Fibroblast of lung (primary cell): ENCODE data around the gene SLIT2. TPM values are rescaled to one million over a fixed set of nuclear protein-coding genes. Genes with fewer than 3 reads are reported as not detected.

Experiments used
- DNase-seq, 2 donors: peaks; one replicate each; pipeline versions ENCODE4 v3.0.0 to v3.0.0-alpha.2; 2010; ENCODE audit warnings: low read depth in 2 of 2
- H2AFZ ChIP-seq: 2 replicates; pipeline ENCODE4 v1.5.1; 2012; ENCODE audit warnings: low read length, control low read depth, inconsistent platforms
- H3K27ac ChIP-seq: 2 replicates; pipeline ENCODE4 v1.5.1; 2011; ENCODE audit warnings: low read length, control low read depth; ENCODE audit not compliant: insufficient read depth
- H3K27me3 ChIP-seq: 2 replicates; pipeline ENCODE4 v1.5.1; 2011; ENCODE audit warnings: mild to moderate bottlenecking, low read length; ENCODE audit not compliant: control insufficient read depth, insufficient read depth
- H3K36me3 ChIP-seq: 2 replicates; pipeline ENCODE4 v1.5.1; 2011; ENCODE audit warnings: low read length; ENCODE audit not compliant: control insufficient read depth, insufficient read depth
- H3K4me1 ChIP-seq: 2 replicates; pipeline ENCODE4 v1.5.1; 2011; ENCODE audit warnings: low read length; ENCODE audit not compliant: control insufficient read depth, insufficient read depth; ENCODE audit errors: extremely low read depth
- H3K4me2 ChIP-seq: 2 replicates; pipeline ENCODE4 v1.5.1; 2011; ENCODE audit warnings: low read length, control low read depth; ENCODE audit not compliant: insufficient read depth; ENCODE audit errors: extremely low read depth
- H3K4me3 ChIP-seq, 4 experiments: fragments of 200-600 bp in 1 of 4; sonication (generic) in 1 of 4; replicated peaks in 1 of 4; 2 replicates each; pipeline ENCODE4 v1.5.1; 2011 to 2016; ENCODE audit warnings: low read length in 4 of 4, low read depth in 3 of 4, mild to moderate bottlenecking in 3 of 4, control low read depth in 2 of 4, inconsistent platforms in 1 of 4, mixed read lengths in 1 of 4; ENCODE audit not compliant: insufficient read depth in 1 of 4; ENCODE audit errors: control extremely low read depth in 1 of 4
- H3K79me2 ChIP-seq: 2 replicates; pipeline ENCODE4 v1.5.1; 2012; ENCODE audit warnings: mild to moderate bottlenecking, low read length, inconsistent platforms; ENCODE audit not compliant: control insufficient read depth, insufficient read depth
- H3K9ac ChIP-seq: 2 replicates; pipeline ENCODE4 v1.5.1; 2011; ENCODE audit warnings: mild to moderate bottlenecking, low read length, control low read depth; ENCODE audit not compliant: insufficient read depth
- H3K9me3 ChIP-seq: 2 replicates; pipeline ENCODE4 v1.5.1; 2012; ENCODE audit warnings: low read depth, low read length; ENCODE audit not compliant: control insufficient read depth, insufficient read depth
- H4K20me1 ChIP-seq: 2 replicates; pipeline ENCODE4 v1.5.1; 2011; ENCODE audit warnings: low read length; ENCODE audit not compliant: control insufficient read depth, insufficient read depth; ENCODE audit errors: extremely low read depth
- CTCF ChIP-seq, 2 donors: IDR thresholded peaks in 1 of 2; conservative IDR thresholded peaks in 1 of 2; 1 replicate in 1 of 2; 2 replicates in 1 of 2; pipeline ENCODE4 v1.5.1; 2011 to 2012; ENCODE audit warnings: low read length in 2 of 2, control low read depth in 1 of 2, inconsistent platforms in 1 of 2, low read depth in 1 of 2, mild to moderate bottlenecking in 1 of 2
- EZH2 ChIP-seq: IDR thresholded peaks from 2 replicates; pipeline ENCODE4 v1.5.1; 2012; ENCODE audit warnings: low read length, control low read depth, mild to moderate bottlenecking; ENCODE audit errors: missing control alignments
- polyA plus RNA-seq, 2 donors: library from polyadenylated mRNA; depleted of rRNA in 1 of 2; stranded (reverse) in 1 of 2; unstranded in 1 of 2; fragments of >200 nt; gene quantifications; 2 replicates each; pipeline ENCODE4 v1.2.1, GENCODE V29; 2011 to 2012; ENCODE audit warnings: missing spikeins in 1 of 2
- total RNA-seq: library from RNA; depleted of rRNA; stranded (reverse); fragments of >200 nt; gene quantifications from 2 replicates; pipeline ENCODE4 v1.2.1, GENCODE V29; 2014

Gene SLIT2
- total and polyA plus RNA-seq, 2 donors (not counting 1 experiment from before 2014, with no cell fraction given) = 12.6 to 27.8 TPM

DNA sequence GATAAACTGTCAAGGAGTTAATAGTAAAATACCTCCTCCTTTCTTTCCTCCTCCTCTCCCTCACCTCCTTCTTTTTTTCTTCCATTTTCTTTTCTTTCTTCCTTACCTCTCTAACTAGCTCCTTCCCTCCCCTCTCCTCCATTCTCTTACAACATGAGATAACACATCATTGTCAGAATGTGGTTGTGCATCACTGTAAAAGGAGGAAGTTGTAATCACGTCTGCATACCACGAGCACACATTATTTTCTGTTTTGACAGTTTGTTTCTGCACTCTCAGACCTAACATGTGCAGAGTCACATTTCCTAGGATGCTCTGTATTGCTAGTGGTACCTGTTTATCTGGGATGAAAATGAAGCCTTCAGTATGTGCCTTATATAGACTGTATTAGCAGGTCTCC lies 9.1 kb downstream of the SLIT2 start:
- Histone ChIP-seq H3K4me3 (no peak overlapping the region), H3K4me2 (no peak overlapping the region), H3K27ac (no peak overlapping the region), H3K9me3 (no peaks in the 10 kb centered on the region), H3K27me3 (no peaks in the 10 kb centered on the region), H3K79me2 (peaks cover 6% of the 10 kb centered on the region), H4K20me1 (no peaks in the 10 kb centered on the region), H2AFZ (no peak overlapping the region), H3K36me3 (no peaks in the 10 kb centered on the region), H3K4me1 (peaks cover 6% of the 10 kb centered on the region), H3K9ac (no peak overlapping the region)
- peak in 1 of 2 donors; percentile 33 for DNase-seq
- TF ChIP-seq EZH2 = no peak
- no peak for TF ChIP-seq CTCF (conservative IDR thresholded peaks at IDR 0.05 in 1 of 2, IDR thresholded peaks at IDR 0.05 in 1 of 2; ENCODE audit: low read depth in 1 of 2, low read length in 2 of 2)

GRCh38 chr4:20262221-20262620 lies 10.5 kb downstream of the SLIT2 start:
- H3K4me1 ChIP-seq = peaks cover 5% of the 10 kb centered on the region
- H3K4me2 ChIP-seq = no peak overlapping the region
- no peaks in the 10 kb centered on the region for H3K9me3 ChIP-seq
- no peak overlapping the region for H3K4me3 ChIP-seq
- TF ChIP-seq CTCF (conservative IDR thresholded peaks at IDR 0.05 in 1 of 2, IDR thresholded peaks at IDR 0.05 in 1 of 2; ENCODE audit: low read depth in 1 of 2, low read length in 2 of 2) (no peak), EZH2 (no peak)
- H3K79me2 ChIP-seq = peaks cover 2% of the 10 kb centered on the region
- DNase-seq = no peak
- H3K9ac ChIP-seq = no peak overlapping the region
- H4K20me1 ChIP-seq = no peaks in the 10 kb centered on the region
- H3K27me3 ChIP-seq = no peaks in the 10 kb centered on the region
- no peak overlapping the region for H3K27ac ChIP-seq
- H2AFZ ChIP-seq = no peak overlapping the region
- no peaks in the 10 kb centered on the region for H3K36me3 ChIP-seq

- peaks cover 1% of the 10 kb centered on the region for H3K4me1 ChIP-seq
- no peaks in the 10 kb centered on the region for H3K36me3 ChIP-seq
- no peak overlapping the region for H3K4me2 ChIP-seq
- H2AFZ ChIP-seq = no peak overlapping the region
- no peaks in the 10 kb centered on the region for H3K79me2 ChIP-seq
- H3K9ac ChIP-seq = no peak overlapping the region
- TF ChIP-seq CTCF (conservative IDR thresholded peaks at IDR 0.05 in 1 of 2, IDR thresholded peaks at IDR 0.05 in 1 of 2; ENCODE audit: low read depth in 1 of 2, low read length in 2 of 2) (no peak), EZH2 (no peak)
- no peaks in the 10 kb centered on the region for H3K27me3 ChIP-seq
- no peaks in the 10 kb centered on the region for H3K9me3 ChIP-seq
- no peaks in the 10 kb centered on the region for H4K20me1 ChIP-seq
- H3K4me3 ChIP-seq = no peak overlapping the region
- DNase-seq = no peak
- H3K27ac ChIP-seq = no peak overlapping the region
These were observed 13.0 kb downstream of the SLIT2 start for GRCh38 chr4:20264688-20265087.
